ENCODE data around the gene TSPEAR.
"Not testable (repeated sequence)": the region's sequence is repeated elsewhere in the genome, so short reads cannot be mapped to it uniquely, and the experiment has no call there.

The TSPEAR gene

GRCh38 chr21:44579833-44580144 is 131.6 kb downstream of the TSPEAR start:
- DNase-seq, result no peak

GRCh38 chr21:44579056-44579832 is 132.1 kb downstream of the TSPEAR start:
- DNase-seq, result no peak

GRCh38 chr21:44578371-44579055 is 132.9 kb downstream of the TSPEAR start:
- DNase-seq, result no peak

GRCh38 chr21:44576025-44576420 is 135.3 kb downstream of the TSPEAR start:
- DNase-seq, result no peak

- no peak for DNase-seq
These were observed 135.9 kb downstream of the TSPEAR start for GRCh38 chr21:44575307-44576024.

- DNase-seq, result no peak
These were observed 136.7 kb downstream of the TSPEAR start for GRCh38 chr21:44574457-44575306.

- not testable (repeated sequence) for DNase-seq
These were observed 137.5 kb downstream of the TSPEAR start, which contains the start of gene KRTAP10-4 for GRCh38 chr21:44573630-44574456. TSS of gene KRTAP10-4 (plus strand) at chr21:44573729. CDS start at chr21:44573759, 30 bp downstream.

- no peak for DNase-seq
These were observed 138.3 kb downstream of the TSPEAR start for GRCh38 chr21:44572959-44573583.

GRCh38 chr21:44571844-44572782 is 139.3 kb downstream of the TSPEAR start:
- DNase-seq, result no peak

- DNase-seq, result no peak
These were observed 140.1 kb downstream of the TSPEAR start for GRCh38 chr21:44571296-44571695.

- no peak for DNase-seq
These were observed 141.4 kb downstream of the TSPEAR start for GRCh38 chr21:44569861-44570517.

- no peak for DNase-seq
These were observed 142.5 kb downstream of the TSPEAR start for GRCh38 chr21:44568667-44569556.

- no peak for DNase-seq
These were observed 143.1 kb downstream of the TSPEAR start for GRCh38 chr21:44568261-44568660.

- DNase-seq, result no peak
These were observed 143.7 kb downstream of the TSPEAR start for GRCh38 chr21:44567481-44568171.

GRCh38 chr21:44566403-44566802 is 145.0 kb downstream of the TSPEAR start:
- no peak for DNase-seq

GRCh38 chr21:44564886-44565598 is 146.3 kb downstream of the TSPEAR start:
- no peak for DNase-seq

- DNase-seq, result no peak
These were observed 147.3 kb downstream of the TSPEAR start for GRCh38 chr21:44564099-44564498.
